Hindlimb muscle (tissue), 1 donor: ENCODE data around the gene GNAI1. TPM values are rescaled to one million over a fixed set of nuclear protein-coding genes. Genes with fewer than 3 reads are reported as not detected.

Source experiments
- DNase-seq: peaks from one replicate; pipeline ENCODE4 v3.0.0-alpha.2; 2013
- polyA plus RNA-seq: library from polyadenylated mRNA; unstranded; fragments of 120-200 nt; gene quantifications from one replicate; pipeline ENCODE4 v1.2.1, GENCODE V29; 2013; ENCODE audit not compliant: insufficient read length

Gene GNAI1
- polyA plus RNA-seq, 1 donor = 33.1 TPM

DNA sequence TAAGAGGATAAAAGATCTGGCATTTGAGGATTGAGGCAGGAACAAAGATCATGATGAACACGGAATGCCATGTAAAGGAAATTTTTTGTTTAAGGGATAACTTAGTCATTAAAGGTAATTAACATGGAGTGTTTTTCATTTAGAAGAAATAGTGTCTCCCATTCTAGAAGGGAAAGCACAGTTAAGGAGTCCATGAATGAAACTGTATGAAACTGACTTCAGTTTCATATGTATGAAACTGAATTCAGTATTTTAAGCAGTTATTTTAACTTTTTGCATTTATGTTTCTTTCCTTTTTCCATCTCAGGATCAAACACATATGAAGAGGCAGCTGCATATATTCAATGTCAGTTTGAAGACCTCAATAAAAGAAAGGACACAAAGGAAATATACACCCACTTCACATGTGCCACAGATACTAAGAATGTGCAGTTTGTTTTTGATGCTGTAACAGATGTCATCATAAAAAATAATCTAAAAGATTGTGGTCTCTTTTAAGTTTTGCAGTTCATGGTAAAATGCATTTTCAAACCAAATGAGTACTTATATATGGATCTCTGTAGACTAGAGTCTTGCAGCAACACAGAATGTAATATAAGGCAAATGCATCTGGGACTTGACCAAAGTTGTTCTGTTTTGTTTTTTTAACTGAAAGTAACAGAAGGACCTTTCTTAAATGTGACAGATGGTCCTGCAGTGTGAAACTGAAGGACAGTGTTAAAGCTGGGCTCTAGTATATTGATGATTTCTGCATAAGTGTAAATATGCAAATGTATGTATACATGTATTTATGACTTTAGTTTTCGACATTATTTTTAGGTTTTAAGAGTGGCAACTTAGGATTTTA, 82.6 kb downstream of the GNAI1 start:
- no peak for DNase-seq

DNA sequence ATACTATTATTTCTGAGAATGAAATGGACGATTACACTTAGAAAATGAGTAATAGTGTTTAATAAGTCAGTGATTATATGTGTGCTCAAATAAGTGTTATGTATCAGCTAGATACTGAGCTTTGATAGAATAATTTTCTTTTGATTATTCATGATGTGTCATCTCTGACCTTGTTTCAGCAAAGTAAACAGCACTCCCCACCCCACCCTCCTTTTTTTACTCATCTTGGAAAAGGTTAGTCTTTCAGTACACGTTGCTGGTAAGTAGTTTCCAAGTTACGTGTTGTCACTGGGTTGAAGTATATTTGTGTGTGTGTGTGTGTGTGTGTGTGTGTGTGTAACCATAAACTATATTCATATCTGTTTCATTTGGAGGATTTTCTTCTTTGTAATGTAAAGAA, 84.1 kb downstream of the GNAI1 start:
- DNase-seq = no peak

DNA sequence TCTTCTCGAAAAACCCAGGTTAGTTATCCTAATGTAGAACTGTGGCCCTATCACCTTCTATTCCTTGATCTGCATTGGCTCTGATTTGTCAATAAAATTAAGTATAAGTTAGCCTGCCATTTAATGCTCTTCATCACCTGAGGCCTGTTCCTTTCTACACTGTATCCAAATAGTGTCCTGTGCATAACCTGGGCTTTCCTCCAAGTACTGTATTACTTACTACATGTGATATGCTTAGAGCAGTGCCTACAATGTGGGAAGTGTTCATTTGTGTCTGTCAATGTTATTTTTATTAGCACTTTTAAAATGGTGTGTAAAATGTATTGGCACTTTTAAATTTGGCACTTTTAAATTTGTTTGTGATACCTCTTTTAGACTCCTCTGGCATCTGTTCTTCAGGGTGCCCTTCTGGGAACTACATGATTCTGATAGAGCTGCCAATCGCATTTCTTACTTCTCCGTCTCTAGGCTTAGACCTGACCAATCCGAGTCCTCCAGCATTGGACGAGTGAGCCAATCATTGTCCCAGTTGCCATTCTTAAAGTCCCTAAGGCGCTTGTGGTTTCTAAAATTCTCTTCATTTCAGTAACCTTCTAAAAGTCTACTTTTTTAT, 85.5 kb downstream of the GNAI1 start:
- no peak for DNase-seq

DNA sequence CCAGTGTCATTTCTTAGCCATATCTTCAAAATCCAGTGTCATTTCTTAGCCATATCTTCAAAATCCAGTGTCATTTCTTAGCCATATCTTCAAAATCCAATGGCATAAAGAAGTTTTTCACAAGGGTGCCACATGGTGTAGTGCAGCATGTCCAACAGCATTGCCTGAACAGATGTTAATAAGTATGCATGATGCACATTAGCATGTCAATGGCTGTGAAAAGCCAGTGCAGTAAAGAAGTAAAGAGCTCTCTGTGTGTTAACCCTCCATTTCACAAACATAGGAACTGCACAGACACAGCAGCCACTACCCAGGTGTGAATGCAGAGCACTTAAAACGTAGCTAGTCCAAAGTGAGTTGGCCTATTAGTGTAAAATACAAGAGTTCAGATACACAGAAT, 89.8 kb downstream of the GNAI1 start:
- no peak for DNase-seq

DNA sequence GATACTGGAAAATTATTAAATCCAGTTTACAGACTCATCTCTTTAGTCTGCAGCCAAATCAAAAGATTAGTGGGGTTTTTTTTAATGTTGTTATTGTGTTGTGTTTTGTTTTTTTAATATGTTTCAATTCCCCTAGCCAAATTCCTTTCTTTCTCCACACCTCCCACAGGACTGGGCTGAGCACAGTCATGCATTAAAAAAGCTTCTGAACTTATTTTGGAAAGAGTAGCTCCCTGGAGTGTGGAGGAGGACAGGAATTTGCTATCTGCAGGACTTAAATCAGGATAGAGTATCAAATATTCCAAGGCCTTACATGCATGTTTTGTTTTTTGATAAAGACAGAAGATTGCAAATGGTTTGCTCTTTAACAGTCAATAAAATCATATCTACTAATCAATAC, 90.7 kb downstream of the GNAI1 start:
- no peak for DNase-seq

DNA sequence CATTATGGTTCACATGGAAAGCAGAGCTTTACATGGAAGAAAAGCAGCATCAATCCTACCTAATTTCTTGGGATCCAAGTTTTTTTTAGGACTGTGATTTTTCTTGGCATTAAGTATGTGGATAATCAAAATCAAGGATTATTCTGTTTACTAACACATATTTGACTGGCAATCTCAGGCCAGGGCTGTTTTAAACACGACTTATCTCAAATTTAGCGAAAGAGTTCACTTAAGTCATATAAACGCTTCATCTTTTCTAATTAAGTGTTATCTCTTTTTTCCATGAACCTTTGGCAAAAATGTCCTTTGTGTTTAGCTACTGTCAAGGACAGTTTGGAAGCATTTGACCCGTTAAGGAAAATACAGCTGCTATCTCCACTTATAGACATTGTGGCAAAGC, 92.0 kb downstream of the GNAI1 start:
- DNase-seq = no peak

DNA sequence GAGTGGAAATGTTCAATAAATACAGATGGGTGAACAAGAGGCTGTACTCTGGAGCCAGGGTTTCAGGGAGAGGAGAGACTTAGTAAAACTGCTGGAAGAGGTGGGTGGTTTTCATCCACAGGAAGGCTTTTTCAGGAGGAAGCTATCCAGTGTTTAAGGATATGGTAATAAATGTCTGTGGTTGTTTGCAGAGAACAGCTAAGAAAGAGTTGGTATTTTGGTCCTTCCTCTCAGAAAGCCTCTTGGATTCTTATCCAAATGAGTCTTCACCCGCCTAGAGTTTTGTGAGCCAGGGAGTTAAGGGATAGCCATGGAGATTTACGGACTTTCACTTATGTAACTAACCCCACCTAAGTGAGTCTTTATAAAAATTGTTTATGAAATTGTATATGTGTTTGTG, 95.7 kb downstream of the GNAI1 start:
- DNase-seq = no peak

DNA sequence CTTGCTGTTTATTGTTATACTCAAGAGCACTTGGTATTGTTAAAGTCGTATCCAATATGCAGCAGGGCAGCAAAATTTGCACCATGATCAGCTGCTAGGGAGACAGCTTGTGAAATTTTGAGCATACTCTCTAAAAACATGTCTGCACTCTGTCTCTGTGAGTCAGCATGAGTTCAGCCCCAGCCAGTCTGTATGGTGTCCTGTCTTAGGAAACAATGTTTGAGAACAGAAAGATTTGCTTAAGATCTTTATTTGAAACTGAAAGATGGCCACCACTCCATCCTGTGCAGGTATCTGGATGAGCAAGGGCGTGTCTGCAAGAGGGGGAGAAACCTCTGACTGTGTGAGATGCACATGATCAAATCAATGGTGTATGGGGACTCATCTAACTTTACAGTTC, 97.1 kb downstream of the GNAI1 start:
- DNase-seq = no peak

DNA sequence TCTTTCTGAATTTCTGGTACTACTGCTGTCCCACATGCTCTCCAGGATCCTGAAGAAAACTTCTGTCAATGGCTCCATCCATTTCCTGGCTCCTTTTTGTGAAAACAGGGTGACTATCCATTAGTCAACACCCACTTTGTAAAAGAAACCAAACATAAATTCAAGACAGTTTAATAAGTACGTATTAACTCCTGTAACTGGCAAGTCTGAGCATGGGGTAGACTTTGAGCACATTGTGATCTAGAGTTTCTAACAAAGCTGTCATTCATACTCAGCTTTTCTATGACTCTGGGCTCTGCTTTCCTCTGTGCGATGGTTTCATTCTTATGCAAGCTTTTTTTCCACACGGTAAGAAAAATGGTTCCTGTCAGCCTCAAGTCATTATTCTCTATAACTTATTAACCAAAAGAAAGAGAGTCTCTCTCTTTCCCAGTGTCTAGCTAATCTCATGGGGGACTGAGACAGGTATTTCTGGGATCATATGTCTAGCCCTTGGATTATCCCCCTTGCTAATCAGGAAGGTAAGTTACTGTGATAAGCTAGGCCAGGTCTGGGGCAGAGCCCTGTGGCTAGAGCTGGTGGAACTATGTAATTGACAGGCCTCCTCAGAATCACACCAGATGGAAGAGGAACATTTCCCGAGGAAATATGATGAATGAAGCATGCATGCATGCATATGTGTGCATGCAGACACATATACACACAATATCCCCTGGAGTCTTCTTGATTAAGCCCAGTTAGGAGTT, 98.5 kb downstream of the GNAI1 start:
- no peak for DNase-seq

DNA sequence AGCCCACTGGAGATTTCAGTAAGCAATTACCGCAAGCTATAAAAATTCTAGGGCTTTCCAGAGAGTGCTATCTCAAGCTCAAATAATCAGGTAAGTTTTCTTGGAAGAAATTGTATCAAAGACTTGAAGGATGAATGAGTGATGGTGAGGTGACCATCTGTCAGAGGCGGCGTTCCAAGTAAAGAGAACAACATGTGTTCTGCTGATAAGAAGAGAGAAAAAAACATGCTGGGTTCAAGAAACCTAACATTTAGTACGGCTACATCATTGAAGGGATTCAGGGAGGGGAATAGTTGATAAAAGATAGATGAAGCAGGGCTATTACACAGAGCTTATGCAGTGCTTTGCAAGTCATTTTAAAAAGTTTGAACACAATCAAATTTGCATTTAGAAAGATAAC, 100.7 kb downstream of the GNAI1 start:
- DNase-seq = no peak

DNA sequence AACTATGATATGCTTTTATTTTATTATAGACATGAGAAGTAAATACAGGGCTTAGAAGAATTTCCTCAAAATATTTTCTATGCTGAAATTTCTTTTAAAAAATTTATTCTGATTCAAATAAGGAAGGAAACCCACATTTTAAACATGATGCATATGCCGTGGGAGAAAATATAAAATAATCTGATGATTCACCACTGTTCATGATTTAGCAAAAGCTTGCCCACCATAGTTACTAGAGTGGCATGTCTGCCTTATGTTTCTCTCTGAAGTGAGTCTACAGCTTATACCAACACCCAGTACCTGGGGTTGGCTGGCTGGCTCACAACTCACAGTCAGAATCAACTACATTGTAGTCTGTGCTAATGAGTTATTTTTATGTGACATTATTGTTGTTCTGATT, 102.0 kb downstream of the GNAI1 start:
- no peak for DNase-seq

DNA sequence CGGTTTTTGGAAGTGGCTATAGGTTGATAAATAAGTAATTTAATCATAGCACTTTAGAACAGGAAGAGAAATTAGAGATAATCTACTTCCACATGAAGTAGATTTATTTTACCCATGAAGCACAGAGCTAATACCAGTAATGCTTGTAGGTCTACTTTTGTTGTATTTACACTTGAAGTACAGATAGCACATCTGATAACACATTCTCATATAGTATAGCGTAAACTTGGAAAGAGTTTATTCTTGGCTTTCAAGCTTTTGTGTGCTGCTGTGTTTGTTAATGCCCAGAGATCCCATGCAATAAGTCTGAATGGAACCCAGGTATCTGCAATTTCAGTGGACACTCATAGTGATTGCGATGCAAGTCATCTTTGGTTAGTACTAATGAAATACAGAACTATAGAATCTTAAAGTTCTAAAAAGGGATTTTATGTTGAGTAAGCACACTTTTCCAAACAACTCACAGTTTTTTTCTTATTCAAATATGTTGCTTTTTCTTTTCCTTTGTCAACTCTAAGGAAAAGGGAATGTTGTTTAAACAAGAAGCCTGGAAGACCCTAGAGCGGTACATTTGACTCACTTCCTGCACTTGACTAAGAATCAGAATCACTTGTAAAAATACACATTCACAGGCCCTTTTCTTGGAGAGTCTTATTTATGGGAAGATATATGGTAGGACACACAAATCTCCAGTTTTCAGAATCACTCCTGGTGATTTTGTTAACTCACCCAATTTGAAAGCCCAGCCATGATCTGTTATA, 105.8 kb downstream of the GNAI1 start:
- no peak for DNase-seq

DNA sequence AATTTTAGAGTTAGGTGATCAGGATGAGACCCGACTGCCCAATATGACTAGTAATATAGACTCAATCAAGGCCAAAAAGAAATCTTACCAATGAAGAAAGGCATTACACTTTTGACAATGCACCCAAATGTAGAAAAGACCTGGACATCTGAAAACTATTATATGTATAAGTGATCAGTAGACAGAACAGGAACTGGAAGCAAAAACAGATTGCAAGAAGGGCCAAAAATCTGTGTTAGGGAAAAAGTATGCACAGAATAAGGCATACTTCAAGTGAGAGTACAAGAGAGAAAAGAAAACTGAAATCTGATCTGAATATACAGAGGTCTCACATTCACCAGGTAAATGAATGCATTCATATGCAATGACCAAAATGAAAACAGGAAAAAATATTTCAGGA, 107.0 kb downstream of the GNAI1 start:
- no peak for DNase-seq

DNA sequence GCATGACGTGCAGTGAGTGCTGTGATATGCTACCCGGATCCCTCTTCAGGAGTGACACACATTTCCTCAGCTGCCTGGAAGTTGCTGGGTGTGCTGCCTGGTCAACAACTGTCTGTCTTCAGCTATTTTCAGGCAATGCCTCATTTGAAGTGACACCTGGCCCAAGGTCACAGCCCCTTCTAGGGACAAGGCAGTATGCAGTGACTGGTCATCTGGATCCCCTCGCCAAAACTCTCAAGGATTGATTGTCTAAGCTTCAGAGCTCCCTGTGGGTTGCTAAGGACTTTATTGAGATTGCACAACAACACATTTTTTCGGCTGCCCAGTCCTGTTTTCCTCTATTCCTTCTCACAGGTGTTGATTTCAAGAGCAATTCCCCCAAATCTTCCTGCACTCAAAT, 108.8 kb downstream of the GNAI1 start:
- DNase-seq = no peak

DNA sequence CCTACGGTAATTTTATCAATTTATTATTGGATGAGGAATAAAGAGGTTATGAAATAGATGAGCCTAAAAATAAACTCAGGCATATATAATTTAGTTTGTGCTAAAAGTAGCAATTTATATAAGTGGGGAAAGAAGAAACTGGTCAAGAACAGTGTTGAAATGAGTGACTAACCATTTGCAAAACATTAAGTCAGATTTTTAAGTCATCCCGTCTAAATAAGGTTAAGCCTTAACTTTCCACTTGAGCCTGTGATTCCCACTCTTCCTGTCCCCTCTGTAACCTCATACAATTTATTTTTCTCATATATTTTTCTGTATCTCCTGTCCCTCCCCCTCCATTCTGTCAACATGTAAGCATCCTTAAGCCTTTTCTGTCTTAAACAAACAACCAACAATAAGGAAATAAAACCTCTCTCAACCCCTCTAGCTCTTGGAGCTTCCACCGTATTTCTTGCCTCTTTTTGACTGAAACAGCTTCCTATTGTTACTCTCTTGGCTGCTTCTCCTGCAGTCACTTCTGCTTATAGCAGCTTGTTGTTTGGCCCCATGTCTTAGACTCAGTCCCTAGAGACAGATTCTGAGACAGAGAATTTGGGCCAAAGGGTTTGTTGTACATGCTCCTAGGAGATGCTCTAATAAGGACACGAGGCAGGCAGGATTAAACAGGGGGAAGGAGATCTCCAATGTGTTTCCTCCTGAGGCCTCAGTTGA, 109.7 kb downstream of the GNAI1 start:
- peak; percentile 60 for DNase-seq

DNA sequence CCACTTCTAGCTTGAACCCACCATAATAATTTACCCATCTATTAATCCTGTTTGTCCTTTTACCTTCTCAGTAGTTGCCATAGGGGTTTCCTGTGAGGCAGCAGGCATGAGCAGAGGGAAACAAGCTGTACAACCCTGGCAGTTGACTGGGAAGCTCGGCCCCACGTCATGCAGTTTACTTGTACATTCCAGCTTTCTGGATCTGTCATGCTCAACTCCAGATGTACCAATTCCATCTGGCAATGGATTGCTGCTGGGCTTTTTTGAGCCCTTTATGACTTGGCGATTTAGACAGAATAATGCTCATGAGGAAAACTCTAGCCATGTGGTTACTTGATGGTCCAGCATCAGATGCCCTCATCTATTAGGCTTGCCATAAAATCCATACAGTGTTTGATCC, 112.5 kb downstream of the GNAI1 start:
- no peak for DNase-seq

DNA sequence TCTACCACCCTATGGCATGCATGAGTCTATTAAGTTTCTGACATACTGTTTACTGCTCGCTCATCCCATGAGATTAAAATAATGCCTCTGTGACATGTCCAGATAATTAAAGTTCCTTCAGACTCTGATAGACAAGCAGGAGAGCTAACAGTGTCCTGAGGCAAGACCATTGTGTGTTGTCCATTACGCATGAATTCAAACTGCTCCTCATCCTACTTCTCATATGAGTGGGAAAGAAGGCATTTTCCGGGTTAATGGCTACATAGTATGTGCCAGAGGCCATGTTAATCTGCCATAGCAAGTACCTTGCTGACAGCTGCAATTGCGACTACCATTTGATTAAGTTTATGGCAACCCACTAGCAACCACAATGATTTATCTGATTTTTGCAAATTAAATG, 113.3 kb downstream of the GNAI1 start:
- no peak for DNase-seq

DNA sequence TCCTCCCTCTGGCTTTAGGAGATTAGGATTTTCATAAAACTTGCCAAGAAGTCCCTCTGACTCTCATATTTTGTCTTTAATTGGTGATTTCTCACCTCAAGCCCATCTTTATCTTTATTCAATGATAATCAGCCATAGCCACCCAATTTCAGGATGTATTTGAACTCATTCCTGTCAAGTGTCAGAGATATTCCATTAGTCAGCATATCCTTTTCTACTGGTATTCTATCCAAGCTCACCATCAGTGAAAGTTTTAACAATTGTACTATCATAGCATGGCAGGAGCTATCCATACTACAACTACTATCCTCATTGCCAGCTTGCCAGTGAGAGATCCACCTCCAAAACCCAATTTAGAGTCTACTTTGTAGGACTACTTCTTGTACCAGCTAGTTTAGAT, 114.6 kb downstream of the GNAI1 start:
- no peak for DNase-seq

DNA sequence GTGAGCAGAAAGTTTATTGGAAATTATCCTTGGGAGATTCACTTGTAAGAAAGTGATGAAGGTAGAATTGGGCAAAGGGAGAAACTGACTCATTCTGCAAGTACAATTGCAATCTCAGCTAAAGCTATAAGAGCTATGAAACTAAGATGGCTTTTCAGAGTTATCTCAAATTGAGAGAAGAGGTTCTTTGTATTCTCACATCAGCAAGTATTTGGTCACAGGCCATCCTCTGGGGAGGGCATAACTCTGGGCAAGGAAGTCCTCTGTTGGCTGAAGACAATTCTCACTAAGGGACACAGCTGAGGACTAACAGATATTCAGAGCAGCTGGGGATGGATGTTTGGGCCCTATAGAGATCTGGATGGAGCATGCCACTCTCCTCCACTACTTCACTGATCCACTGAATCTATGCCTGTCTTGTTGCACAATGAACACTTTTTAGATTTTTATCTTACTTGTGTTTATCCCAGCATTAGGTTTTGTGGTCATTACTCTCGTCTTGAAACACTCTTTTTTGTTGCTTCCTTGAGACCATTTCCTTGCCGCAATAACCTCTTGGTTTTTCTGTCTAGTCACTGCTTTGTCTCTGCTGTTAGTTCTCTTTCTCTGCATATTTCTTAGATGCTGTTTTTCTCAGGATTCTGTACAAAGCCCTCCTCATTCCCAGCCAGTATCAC, 115.1 kb downstream of the GNAI1 start:
- DNase-seq = no peak

DNA sequence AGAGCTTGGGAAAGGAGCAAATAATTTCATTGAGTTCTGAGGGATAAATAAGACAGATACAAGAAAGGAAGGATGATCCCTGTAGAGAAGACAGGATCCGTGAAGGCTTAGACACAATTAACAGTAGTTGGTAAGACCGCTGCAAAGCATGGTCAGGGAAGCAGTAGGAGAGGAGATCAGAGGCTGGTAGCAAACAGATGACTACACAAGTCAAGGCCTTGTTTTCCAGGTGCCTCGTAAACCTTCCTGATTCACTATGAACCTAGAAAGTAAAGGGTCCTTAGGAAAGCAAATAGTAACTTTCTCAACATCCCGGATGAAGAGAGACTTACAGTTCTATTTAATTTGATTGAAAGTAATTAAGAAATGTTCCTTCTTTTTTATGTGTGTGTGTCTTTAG, 118.6 kb downstream of the GNAI1 start:
- DNase-seq = no peak

DNA sequence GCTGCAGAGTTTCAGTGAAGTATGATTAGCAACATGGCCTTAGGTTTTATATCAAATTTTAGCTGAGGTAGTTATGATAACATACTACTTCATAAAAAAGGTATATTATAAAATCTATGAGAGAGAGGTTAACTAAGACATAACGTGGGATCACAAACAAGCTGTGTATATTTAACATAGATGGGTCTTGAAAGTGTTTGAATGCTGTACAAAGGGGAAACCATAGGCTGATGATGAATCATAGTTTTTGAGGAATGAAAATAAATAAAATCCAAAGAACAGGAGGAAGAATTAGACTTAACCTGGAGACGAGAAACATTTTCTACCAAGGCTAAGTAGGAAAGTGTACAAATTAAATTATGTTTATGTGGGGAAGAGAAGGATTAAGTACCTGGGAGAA, 119.0 kb downstream of the GNAI1 start:
- no peak for DNase-seq

DNA sequence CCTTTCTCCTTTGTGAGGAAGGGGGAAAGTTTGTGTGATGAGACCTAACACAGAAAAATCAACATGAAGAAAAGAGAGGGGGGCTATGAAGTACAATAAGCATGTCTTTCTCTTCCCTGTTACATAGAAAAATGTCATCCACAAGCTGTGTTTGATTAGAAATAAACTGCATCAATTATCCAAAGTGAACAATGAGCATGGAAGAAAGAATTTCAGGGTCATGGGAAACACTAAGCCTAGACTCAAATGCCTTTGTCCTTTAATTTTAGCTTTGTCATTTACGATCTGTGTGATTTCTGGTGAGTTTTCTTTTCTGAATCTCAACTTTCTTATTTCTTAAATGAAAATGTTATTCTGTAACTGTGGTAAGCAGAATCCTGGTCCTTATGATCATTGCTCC, 121.0 kb downstream of the GNAI1 start:
- no peak for DNase-seq
